Measurements from ENCODE around the gene SPR.
A peak's percentile ranks its signal among the peaks of the same experiment; 100 is the strongest.

SPR gene

DNA sequence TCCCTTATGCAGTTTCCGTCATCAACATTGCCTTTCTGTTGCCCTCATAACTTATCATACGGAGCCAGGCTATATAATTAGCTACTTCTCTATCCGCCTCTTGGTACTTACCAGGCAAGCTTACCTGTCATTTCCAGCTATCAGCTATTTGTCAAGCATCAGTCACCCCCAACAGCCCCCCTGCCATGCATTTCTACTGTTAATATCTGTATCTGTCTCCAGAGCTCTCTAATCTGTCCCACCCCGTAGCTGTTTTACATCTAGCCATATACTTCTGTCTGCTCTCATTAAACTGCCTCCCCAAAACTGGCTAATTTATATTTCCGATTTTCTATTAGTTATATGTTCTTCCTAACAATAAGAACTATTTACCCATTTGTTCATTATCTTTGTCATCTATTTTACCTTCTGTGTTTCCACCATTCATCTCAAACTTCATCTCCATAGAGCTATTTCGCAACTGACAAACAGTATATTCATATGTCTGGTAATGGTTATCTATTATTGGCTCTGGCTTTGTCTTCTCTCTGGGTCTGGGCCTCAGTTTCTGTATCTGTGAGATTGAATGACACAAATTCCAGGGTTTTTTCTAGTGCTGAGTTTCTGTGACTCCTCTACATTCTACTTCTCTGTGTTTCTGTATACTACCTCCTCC, 39.7 kb downstream of the SPR start:
- Mint-ChIP-seq H3K27ac (no peak overlapping the region), H3K4me1 (peaks cover 13 to 15% of the 10 kb centered on the region in 2 donors), H3K27me3 (peaks cover 35 to 36% of the 10 kb centered on the region in 2 donors), H3K36me3 (peaks cover 0 to 2% of the 10 kb centered on the region in 2 donors), H3K9me3 (no peaks in the 10 kb centered on the region), H3K4me3 (no peak overlapping the region)
- ATAC-seq (replicated peaks) (no peak), DNase-seq (no peak)

DNA sequence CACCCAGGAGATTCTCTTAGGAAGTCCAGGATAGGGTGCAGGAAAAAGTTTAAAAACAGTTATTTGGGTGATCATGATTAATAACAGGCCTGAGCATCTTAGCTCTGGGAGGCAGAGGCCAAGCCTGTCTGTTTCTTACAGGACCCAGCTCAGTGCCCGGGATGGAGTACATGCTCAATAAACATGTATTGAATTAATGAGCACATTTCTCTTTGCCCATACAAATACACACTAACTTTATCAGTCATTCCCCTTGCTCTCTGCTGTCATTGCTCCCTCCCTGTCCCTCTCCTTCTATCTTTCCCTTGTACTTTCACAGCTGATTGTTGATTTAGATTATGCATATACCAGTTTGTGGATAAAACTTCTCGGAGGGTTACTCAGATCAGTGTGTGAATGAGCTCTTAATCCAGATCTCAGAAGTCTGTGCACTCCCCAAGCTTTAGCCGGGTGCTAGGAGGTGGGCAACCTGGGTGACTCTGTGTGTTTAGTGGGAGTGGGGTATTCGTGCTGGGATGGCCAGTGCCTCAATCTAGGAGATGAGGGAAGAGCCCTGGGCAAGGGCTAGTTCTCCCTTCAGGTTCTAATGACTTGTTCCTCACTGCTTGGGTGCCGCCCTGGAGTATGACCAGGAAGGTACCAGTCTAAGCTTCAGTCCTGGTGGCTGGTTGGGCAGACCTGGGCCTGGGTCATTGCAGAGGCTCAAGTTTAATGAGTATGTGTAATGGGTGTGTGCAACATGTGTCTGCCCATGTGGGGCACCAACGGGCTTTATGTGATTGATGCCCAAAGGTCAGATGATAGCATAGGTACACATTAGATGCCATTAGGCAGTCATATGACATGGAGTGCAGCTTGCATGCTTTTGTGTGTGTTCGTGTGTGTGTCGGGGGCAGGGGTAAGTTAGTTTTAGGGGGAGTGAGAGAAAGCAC, 40.7 kb downstream of the SPR start:
- no peak for DNase-seq
- ATAC-seq (replicated peaks), result no peak
- H3K27me3 Mint-ChIP-seq, result peaks cover 25 to 33% of the 10 kb centered on the region in 2 donors
- no peak overlapping the region for H3K4me3 Mint-ChIP-seq
- H3K4me1 Mint-ChIP-seq, result peaks cover 13% of the 10 kb centered on the region in 2 donors
- no peak overlapping the region for H3K27ac Mint-ChIP-seq
- H3K36me3 Mint-ChIP-seq, result peaks cover 0 to 2% of the 10 kb centered on the region in 2 donors
- H3K9me3 Mint-ChIP-seq, result no peaks in the 10 kb centered on the region

DNA sequence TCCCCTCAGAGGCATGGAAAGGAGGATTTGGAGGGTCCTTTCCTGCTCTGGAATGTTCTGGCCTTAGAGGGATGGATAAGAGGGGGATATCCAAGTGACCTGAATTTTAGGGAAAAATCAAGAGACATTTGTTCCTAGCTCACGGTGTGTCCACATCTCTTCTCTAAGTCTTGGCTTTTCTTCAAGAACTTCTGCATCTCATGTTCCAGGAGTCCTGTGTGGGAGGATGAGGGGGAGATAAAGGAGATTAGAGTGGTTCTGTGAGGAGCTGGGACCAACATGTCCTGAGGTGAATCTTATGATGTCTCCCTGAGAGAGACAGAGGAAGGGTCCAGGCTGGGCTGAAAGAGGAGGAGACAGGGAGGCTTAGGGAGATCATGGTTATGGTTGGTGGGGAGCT, 41.8 kb downstream of the SPR start:
- no peak for DNase-seq
- H3K27me3 Mint-ChIP-seq, result peaks cover 19 to 22% of the 10 kb centered on the region in 2 donors
- ATAC-seq (replicated peaks), result no peak
- H3K4me3 Mint-ChIP-seq, result no peak overlapping the region
- H3K36me3 Mint-ChIP-seq, result no peaks in the 10 kb centered on the region
- H3K27ac Mint-ChIP-seq, result no peak overlapping the region
- peaks cover 6 to 9% of the 10 kb centered on the region in 2 donors for H3K4me1 Mint-ChIP-seq
- H3K9me3 Mint-ChIP-seq, result no peaks in the 10 kb centered on the region

DNA sequence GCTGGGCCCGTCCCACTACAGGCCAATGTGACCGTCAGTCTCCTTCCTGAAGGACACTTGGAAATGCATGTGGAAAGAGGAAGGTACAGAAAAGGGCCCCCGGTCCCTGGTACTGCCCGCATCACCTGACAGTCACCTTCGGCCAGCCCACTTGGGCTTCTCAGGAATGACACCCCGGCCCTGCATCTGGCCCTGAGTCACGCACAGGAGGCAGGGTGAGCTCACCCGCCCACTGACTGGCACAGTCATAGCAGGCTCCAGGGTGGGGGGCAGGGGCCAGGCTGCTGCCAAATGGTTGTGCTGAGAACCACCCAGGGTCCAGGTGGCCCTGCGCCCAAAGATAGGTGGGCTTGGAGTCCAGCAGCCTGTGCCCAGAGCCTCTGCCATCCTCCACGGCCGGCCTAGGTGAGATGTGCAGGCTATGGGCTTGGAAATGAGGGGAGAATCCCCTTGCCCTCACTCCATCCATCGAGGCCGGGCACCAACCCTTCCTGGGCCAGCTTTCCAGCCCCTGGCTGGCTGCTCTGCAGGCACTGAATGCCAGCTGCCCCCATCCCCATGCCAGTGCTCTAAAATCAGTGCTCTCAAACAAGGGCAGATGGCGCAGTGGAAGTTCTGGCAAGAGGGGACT, 44.2 kb downstream of the SPR start:
- H3K27me3 Mint-ChIP-seq, result peaks cover 19 to 24% of the 10 kb centered on the region in 2 donors
- H3K27ac Mint-ChIP-seq, result no peak overlapping the region
- H3K36me3 Mint-ChIP-seq, result no peaks in the 10 kb centered on the region
- no peak overlapping the region for H3K4me3 Mint-ChIP-seq
- ATAC-seq (replicated peaks) (peak; percentile 52 to 55), DNase-seq (no peak)
- no peaks in the 10 kb centered on the region for H3K9me3 Mint-ChIP-seq
- H3K4me1 Mint-ChIP-seq, result peaks cover 0 to 3% of the 10 kb centered on the region in 2 donors

DNA sequence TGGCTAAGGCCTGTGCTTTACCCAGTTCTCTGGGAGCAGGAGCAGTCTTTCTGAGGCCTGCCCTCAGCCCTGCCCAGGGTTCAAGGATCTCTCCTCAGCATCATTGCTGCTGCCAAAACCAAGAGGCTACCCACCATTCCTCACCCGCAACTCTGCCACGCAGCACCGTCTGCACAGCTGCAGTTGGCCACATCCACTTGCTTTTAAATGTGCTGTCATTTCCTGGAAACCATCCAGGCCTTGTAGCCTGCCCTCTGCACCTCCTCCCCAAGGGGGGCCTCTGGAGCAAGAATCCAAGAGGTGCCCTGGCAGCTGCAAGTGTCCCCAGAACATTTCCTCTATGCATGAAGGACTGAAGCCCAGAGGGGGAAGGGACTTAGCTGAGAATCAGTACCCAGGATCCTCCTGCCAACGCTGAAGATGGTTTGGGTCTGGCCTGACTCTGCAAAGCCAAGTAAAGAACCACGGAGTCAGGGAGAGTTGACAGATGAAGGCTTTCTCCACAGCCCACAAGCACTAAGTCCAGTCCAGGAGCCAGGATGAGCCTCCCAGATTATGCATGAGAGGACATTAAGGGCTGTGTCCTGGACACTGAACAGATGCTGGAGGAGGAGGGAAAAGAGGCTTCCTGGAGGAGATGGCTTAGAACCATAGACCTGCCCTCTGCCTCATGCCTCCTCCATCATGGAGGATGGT, 45.0 kb downstream of the SPR start:
- H3K9me3 Mint-ChIP-seq, result no peaks in the 10 kb centered on the region
- no peak overlapping the region for H3K27ac Mint-ChIP-seq
- H3K4me3 Mint-ChIP-seq, result no peak overlapping the region
- no peak for DNase-seq
- H3K27me3 Mint-ChIP-seq, result peaks cover 19 to 24% of the 10 kb centered on the region in 2 donors
- H3K36me3 Mint-ChIP-seq, result no peaks in the 10 kb centered on the region
- peak in 1 of 2 donors; percentile 3 for ATAC-seq (replicated peaks)
- H3K4me1 Mint-ChIP-seq, result peaks cover 0 to 3% of the 10 kb centered on the region in 2 donors

DNA sequence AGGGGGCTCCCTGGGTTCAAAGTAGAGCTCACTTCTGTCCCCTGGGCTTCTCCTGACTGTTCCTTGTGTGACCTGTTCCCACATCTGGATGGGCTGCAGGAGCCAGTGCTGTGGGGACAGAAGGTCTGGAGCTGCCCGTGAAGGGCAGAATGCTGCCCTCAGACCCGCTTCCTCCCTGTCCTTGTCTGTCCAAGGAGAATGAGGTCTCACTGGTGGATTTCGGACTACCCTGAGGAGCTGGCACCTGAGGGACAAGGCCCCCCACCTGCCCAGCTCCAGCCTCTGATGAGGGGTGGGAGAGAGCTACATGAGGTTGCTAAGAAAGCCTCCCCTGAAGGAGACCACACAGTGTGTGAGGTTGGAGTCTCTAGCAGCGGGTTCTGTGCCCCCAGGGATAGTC, 45.6 kb downstream of the SPR start:
- DNase-seq, result no peak

DNA sequence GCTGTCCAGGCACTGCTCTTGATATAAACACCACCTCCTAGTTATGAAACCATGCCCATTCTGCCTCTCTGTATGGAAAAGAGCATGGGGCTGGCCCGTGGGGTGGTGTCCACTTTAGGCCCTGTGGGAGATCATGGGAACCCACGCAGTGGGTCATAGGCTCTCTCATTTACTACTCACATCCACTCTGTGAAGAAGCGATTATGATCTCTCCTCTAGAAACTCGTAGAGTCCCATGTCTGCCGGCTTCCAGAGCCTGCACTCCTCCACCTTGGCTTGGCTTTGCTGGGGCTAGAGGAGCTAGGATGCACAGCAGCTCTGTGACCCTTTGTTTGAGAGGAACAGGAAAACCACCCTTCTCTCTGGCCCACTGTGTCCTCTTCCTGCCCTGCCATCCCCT, 46.0 kb downstream of the SPR start:
- Mint-ChIP-seq H3K36me3 (peaks cover 0 to 3% of the 10 kb centered on the region in 2 donors), H3K27me3 (peaks cover 24% of the 10 kb centered on the region in 2 donors), H3K4me3 (no peak overlapping the region), H3K9me3 (no peaks in the 10 kb centered on the region), H3K4me1 (peaks cover 0 to 3% of the 10 kb centered on the region in 2 donors), H3K27ac (no peak overlapping the region)
- ATAC-seq (replicated peaks) (no peak), DNase-seq (no peak)

More for the DNA sequence above, 45.6 kb downstream of the SPR start:
- Mint-ChIP-seq H3K27ac (no peak overlapping the region), H3K9me3 (no peaks in the 10 kb centered on the region), H3K4me3 (no peak overlapping the region), H3K4me1 (peaks cover 0 to 3% of the 10 kb centered on the region in 2 donors), H3K36me3 (peaks cover 0 to under 1% of the 10 kb centered on the region in 2 donors), H3K27me3 (peaks cover 21 to 24% of the 10 kb centered on the region in 2 donors)
- ATAC-seq (replicated peaks), result no peak

DNA sequence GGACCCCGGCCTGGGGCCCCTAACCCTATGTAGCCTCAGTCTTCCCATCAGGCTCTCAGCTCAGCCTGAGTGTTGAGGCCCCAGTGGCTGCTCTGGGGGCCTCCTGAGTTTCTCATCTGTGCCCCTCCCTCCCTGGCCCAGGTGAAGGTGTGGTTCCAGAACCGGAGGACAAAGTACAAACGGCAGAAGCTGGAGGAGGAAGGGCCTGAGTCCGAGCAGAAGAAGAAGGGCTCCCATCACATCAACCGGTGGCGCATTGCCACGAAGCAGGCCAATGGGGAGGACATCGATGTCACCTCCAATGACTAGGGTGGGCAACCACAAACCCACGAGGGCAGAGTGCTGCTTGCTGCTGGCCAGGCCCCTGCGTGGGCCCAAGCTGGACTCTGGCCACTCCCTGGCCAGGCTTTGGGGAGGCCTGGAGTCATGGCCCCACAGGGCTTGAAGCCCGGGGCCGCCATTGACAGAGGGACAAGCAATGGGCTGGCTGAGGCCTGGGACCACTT, 46.5 kb downstream of the SPR start:
- Mint-ChIP-seq H3K4me3 (no peak overlapping the region), H3K4me1 (peaks cover 0 to 3% of the 10 kb centered on the region in 2 donors), H3K9me3 (no peaks in the 10 kb centered on the region), H3K36me3 (peaks cover 0 to 3% of the 10 kb centered on the region in 2 donors), H3K27ac (no peak overlapping the region), H3K27me3 (peaks cover 24% of the 10 kb centered on the region in 2 donors)
- DNase-seq (no peak), ATAC-seq (replicated peaks) (no peak)

DNA sequence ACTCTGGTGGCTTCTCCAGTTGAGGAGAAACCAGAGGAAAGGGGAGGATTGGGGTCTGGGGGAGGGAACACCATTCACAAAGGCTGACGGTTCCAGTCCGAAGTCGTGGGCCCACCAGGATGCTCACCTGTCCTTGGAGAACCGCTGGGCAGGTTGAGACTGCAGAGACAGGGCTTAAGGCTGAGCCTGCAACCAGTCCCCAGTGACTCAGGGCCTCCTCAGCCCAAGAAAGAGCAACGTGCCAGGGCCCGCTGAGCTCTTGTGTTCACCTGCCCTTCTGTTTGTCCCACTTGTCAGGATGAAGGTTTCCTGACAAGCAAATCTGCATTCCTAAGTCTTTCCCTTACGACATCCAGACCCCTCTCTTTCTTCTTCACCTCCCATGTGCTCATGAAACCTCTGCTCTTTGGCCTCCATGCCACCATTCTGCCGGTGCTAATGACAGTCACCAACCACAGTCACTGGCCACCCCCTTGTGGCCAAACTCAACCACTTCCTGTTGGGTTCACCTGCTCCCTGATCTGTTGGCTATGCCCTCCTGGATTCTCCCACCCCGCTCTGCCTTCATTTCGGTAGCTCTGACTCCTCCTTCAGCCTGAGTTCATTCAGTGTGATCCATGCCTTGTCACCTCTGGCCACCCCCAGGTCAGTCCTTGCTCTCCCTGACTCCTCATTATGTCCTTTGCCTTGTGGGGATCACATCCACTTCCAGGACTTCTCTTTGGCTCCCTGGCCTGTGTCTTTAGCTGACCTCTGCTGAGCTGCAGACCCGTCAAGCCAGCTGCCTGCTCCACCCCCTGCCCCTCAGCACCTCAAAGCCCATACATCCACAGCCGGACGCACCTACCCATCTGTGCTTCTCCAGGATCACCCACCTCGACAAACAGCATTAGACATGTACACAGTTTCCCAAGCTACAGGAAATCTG, 47.7 kb downstream of the SPR start:
- Mint-ChIP-seq H3K27me3 (peaks cover 24% of the 10 kb centered on the region in 2 donors), H3K4me1 (peaks cover 0 to 3% of the 10 kb centered on the region in 2 donors), H3K27ac (no peak overlapping the region), H3K36me3 (peaks cover 0 to 3% of the 10 kb centered on the region in 2 donors), H3K9me3 (no peaks in the 10 kb centered on the region), H3K4me3 (no peak overlapping the region)
- ATAC-seq (replicated peaks) (peak in 1 of 2 donors; percentile 47), DNase-seq (no peak)

DNA sequence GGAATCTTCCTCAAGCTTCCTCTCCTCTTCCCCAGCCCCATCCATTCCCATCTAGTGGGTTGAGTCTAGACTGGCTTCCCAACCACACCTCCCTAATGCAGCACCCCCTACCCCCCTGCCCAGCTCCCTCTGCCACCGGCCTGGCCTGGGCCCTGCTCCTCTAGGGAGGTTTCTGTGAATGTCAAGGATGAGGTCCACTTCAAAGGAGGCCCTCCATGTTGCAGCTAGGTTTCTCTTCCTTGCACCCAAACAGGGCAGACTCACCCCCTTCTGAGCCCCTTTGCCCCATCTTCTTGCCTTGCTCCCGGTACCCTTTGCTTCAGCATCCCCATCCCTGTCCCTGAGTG, 48.4 kb downstream of the SPR start:
- Mint-ChIP-seq H3K27ac (no peak overlapping the region), H3K27me3 (peaks cover 24% of the 10 kb centered on the region in 2 donors)

DNA sequence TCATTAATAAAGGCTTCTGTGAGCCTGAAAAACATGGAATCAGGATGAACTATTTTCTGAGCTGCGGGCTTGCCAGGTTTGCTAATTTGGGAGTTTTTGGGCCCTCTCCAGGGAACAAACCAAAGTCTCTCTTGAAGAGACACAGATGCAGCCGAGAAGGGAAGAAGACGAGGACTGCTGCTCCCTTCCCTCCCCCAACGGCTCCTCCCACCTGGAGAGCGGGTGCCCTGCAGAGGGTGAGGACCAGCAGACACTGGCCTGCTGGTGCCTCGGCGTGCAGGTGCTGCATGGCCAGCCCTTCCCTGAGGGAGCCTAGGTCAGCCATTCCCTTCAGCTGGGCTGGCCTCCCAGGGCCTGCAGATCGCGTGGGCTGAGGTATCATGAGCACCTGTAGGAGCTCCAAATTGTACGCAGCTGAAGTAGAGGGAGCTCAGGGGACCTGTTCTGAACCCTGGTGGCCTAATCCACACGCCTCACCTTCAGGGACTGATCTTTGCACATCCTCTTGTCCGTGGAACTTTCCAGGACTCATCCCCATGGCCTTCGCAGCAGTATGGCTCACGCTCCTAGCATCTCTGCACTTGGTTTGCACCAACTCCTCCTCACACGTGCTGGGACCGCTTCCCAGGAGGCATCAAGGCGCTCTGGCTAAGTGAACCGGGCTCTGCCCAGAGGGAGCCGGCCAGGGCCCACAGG, 49.6 kb downstream of the SPR start:
- H3K4me3 Mint-ChIP-seq, result no peak overlapping the region
- ATAC-seq (replicated peaks), result no peak
- DNase-seq, result no peak
- peaks cover 24% of the 10 kb centered on the region in 2 donors for H3K27me3 Mint-ChIP-seq
- no peak overlapping the region for H3K27ac Mint-ChIP-seq
- peaks cover 0 to 3% of the 10 kb centered on the region in 2 donors for H3K4me1 Mint-ChIP-seq
- H3K36me3 Mint-ChIP-seq, result peaks cover 0 to 3% of the 10 kb centered on the region in 2 donors
- H3K9me3 Mint-ChIP-seq, result no peaks in the 10 kb centered on the region

More for the DNA sequence above, 48.4 kb downstream of the SPR start:
- no peak overlapping the region for H3K4me3 Mint-ChIP-seq
- peaks cover 0 to 3% of the 10 kb centered on the region in 2 donors for H3K36me3 Mint-ChIP-seq
- H3K9me3 Mint-ChIP-seq, result no peaks in the 10 kb centered on the region
- DNase-seq (no peak), ATAC-seq (replicated peaks) (no peak)
- peaks cover 0 to 3% of the 10 kb centered on the region in 2 donors for H3K4me1 Mint-ChIP-seq

DNA sequence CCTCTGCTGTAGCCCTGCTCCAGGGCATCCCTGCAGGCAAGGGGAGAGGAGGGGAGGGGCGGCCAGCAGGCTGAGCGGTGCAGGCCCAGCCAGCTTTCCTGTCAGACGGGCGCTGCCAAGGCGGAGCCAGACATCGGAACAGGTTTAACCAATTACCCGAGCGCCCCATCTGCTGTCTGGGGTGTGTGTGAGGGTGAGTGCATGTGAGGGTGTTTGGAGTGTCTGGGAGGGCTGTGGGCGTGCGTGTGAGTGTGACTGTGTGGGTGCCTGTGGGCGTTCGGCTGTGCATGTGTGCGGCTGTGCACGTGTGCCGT, 50.1 kb downstream of the SPR start:
- Mint-ChIP-seq H3K4me3 (no peak overlapping the region), H3K9me3 (no peaks in the 10 kb centered on the region), H3K27ac (no peak overlapping the region), H3K4me1 (peaks cover 0 to 3% of the 10 kb centered on the region in 2 donors), H3K27me3 (peaks cover 18 to 24% of the 10 kb centered on the region in 2 donors), H3K36me3 (peaks cover 0 to 3% of the 10 kb centered on the region in 2 donors)
- DNase-seq, result no peak
- ATAC-seq (replicated peaks), result peak in 1 of 2 donors; percentile 13
